WI38 (cell line): Measurements from ENCODE around the gene ZMYND8.
"Not testable (repeated sequence)": the region's sequence is repeated elsewhere in the genome, so short reads cannot be mapped to it uniquely, and the experiment has no call there.

Source experiments
- H3K4me3 ChIP-seq: 2 replicates; pipeline ENCODE4 v1.5.1; 2011; ENCODE audit warnings: low read depth, mild to moderate bottlenecking, control low read depth, low read length
- TF ChIP-seq, protein P1 (sequence below): IDR thresholded peaks from 2 replicates; pipeline ENCODE4 v1.5.1; 2012; ENCODE audit warnings: low read depth, mild to moderate bottlenecking, control low read depth, low read length

ZMYND8 gene

DNA sequence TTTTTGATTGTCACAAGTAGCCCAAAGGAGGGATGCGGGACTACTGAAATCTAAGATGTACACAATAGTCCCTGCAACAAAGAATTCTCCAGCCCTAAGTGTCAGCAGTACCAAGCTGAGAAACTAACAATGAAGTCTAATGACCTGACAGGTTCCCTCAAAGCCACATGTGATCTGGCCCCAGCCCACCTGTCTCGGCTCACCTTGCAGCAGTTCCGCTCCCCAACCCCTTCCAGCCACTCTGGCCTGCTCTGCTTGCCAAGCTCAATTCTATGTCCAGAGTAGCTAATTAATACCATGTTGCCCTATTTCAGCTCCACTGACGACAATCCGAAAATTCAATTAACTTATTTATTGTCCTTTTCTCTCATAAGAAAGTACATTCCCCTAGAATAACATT, 72.1 kb downstream of the ZMYND8 start:
- TF ChIP-seq, protein P1, sequence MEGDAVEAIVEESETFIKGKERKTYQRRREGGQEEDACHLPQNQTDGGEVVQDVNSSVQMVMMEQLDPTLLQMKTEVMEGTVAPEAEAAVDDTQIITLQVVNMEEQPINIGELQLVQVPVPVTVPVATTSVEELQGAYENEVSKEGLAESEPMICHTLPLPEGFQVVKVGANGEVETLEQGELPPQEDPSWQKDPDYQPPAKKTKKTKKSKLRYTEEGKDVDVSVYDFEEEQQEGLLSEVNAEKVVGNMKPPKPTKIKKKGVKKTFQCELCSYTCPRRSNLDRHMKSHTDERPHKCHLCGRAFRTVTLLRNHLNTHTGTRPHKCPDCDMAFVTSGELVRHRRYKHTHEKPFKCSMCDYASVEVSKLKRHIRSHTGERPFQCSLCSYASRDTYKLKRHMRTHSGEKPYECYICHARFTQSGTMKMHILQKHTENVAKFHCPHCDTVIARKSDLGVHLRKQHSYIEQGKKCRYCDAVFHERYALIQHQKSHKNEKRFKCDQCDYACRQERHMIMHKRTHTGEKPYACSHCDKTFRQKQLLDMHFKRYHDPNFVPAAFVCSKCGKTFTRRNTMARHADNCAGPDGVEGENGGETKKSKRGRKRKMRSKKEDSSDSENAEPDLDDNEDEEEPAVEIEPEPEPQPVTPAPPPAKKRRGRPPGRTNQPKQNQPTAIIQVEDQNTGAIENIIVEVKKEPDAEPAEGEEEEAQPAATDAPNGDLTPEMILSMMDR, result no peak
- no peak overlapping the region for H3K4me3 ChIP-seq

DNA sequence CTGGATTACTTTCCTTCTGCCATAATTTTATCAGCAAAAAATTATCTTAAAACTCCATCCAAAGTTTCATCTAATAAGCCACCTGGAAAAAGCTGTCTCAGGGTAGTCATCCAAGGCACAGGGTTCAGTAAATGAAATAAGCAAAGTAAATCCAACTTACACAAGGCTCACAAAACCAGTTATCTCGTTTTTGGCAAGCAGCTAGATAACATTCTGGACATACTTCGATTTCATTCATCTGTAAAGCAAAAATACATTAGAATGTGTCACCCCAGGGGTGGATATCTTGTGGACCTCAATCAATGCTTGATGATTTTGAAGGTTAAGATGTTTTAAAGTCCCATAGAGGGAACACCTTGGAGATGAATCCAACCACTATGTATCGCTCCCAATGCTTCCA, 73.1 kb downstream of the ZMYND8 start:
- no peak overlapping the region for H3K4me3 ChIP-seq
- TF ChIP-seq, protein P1, result no peak

DNA sequence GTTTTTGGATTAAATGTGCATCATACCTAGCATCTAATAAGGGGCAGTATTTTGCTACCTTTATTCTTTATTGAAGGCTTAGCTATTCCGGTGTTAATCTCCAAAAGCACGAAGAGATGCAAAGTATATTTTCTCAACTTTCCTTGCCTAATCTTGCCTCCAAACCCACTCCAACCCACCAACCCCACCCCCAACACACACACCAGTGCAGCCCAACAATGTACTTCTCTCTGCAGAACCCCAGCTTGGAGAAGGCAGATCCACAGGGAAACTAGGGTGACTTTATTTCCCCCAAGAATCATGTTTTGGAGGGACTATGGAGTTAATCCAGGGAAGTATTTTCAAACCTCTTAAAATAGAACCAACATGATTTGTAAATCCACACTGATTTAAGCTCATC, 73.6 kb downstream of the ZMYND8 start:
- TF ChIP-seq, protein P1, result no peak
- no peak overlapping the region for H3K4me3 ChIP-seq

DNA sequence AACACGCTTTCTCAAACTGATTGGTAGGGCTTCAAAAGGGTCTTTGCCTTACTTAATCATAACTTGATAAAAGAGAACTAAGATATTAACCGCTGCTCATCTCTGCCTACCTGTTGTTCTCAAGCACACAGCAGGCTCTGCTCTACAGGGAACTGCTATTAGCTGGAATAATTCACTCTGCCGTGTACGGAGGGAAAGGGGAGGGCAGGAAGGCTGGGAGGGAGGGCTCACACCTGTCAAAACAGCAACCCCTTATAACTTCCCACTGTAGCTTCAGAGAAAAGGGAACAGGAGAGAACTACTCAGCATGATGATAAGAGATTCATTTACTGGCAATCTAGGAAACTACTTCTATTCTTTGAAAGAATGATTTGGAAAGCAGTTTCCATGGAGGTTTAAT, 75.1 kb downstream of the ZMYND8 start:
- TF ChIP-seq, protein P1, result no peak

DNA sequence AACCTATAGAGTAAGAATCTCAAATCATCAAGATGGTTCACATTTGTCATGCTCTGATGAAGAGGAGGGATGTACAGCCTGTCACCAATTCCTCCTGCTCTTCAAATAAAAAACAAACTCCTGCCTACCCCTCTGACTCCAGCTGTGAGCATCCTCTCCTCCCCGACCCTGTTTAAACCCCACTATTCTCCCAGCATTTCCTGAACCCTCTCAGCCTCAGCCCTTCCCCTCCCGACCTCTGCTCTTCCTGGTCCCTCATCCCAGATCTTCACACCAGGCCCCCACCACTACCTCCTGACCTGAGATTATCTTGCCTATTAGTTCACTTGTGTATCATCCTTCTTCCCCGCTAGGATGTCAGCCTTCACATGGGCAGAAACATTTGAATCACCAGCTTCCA, 75.8 kb downstream of the ZMYND8 start:
- H3K4me3 ChIP-seq, result no peak overlapping the region
- TF ChIP-seq, protein P1, result no peak

More for the DNA sequence above, 75.1 kb downstream of the ZMYND8 start:
- H3K4me3 ChIP-seq, result no peak overlapping the region

GRCh38 chr20:47280228-47280627, 76.3 kb downstream of the ZMYND8 start:
- TF ChIP-seq, protein P1, result no peak
- H3K4me3 ChIP-seq, result no peak overlapping the region

DNA sequence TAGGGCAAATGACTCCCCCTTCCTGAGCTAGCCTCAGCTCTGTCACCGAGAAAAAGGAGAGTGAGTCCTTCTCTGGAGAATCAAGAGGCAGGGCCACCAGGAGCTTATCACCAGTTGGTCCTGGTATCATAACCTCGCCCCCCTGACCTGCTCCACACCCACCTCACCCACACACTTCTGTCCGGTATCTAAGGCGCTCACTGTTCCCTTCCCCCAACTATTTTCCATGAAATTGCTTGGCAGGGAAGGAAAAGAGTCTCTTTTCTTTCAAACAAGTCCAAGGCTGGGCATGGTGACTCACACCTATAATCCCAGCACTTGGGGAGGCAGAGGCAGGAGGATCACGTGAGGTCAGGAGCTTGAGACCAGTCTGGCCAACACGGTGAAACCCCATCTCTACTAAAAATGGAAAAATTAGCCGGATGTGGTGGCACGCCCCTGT, 77.6 kb downstream of the ZMYND8 start:
- no peak overlapping the region for H3K4me3 ChIP-seq
- TF ChIP-seq, protein P1, result no peak

DNA sequence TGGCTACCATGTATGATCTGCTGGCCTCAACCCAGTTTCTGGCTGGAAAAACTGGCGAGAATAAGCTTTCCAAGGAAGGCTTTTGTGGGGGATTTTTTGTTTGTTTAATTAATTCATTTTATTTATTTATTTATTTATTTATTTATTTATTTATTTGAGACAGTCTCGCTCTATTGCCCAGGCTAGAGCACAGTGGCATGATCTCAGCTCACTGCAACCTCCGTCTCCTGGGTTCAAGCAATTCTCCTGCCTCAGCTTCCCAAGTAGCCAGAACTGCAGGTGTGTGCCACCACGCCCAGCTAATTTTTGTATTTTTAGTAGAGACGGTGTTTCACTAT, 79.0 kb downstream of the ZMYND8 start:
- H3K4me3 ChIP-seq, result not testable (repeated sequence)
